ENCODE results near the gene REELD1. TPM values are rescaled to one million over a fixed set of nuclear protein-coding genes. Genes with fewer than 3 reads are reported as not detected.

REELD1 gene
- polyA plus RNA-seq, 1 donor from 2014 or later = not detected

- no peaks in the 10 kb centered on the region for H4K20me1 ChIP-seq (ENCODE audit: insufficient read depth)
- H3K9ac ChIP-seq (ENCODE audit: low read length) = no peak overlapping the region
- no peaks in the 10 kb centered on the region for H3K79me2 ChIP-seq (replicated peaks; ENCODE audit: insufficient read depth, low read length)
Observed at GRCh38 chr4:146255463-146255862, 41.1 kb downstream of the REELD1 start.

GRCh38 chr4:146255874-146256273, 41.5 kb downstream of the REELD1 start:
- Histone ChIP-seq H3K4me2 (ENCODE audit: low read length) (peak overlapping the region; percentile 21), H3K79me2 (replicated peaks; ENCODE audit: insufficient read depth, low read length) (no peaks in the 10 kb centered on the region), H3K36me3 (ENCODE audit: insufficient read depth, low read length) (no peaks in the 10 kb centered on the region), H2AFZ (ENCODE audit: low read depth, low read length) (no peak overlapping the region), H3F3A (ENCODE audit: insufficient read depth, low read length, poor library complexity, severe bottlenecking) (no peaks in the 10 kb centered on the region), H3K9ac (ENCODE audit: low read length) (no peak overlapping the region), H3K9me3 (ENCODE audit: low read length) (no peaks in the 10 kb centered on the region), H3K27ac (ENCODE audit: low read length) (peak overlapping the region; percentile 35), H4K20me1 (ENCODE audit: insufficient read depth) (no peaks in the 10 kb centered on the region), H3K9me2 (ENCODE audit: insufficient read depth, low read length) (no peaks in the 10 kb centered on the region), H3K27me3 (ENCODE audit: insufficient read depth, low read depth, low read length) (no peaks in the 10 kb centered on the region), H3K4me3 (ENCODE audit: low read length) (peak overlapping the region; percentile 3)
- TF ChIP-seq REST (IDR thresholded peaks at IDR 0.05; ENCODE audit: borderline replicate concordance) (peak; percentile 67), EP300 (conservative IDR thresholded peaks at IDR 0.05; ENCODE audit: poor library complexity, severe bottlenecking) (peak; percentile 47), POLR2AphosphoS5 (IDR thresholded peaks at IDR 0.05) (no peak)

More at GRCh38 chr4:146255463-146255862, 41.1 kb downstream of the REELD1 start:
- TF ChIP-seq RAD21 (conservative IDR thresholded peaks at IDR 0.05) (no peak), REST (IDR thresholded peaks at IDR 0.05; ENCODE audit: borderline replicate concordance) (no peak), TAF1 (IDR thresholded peaks at IDR 0.05; ENCODE audit: low read depth) (no peak)
- no peak overlapping the region for H3K4me2 ChIP-seq (ENCODE audit: low read length)
- H3K9me2 ChIP-seq (ENCODE audit: insufficient read depth, low read length) = no peaks in the 10 kb centered on the region
- H3K27me3 ChIP-seq (ENCODE audit: insufficient read depth, low read depth, low read length) = no peaks in the 10 kb centered on the region
- no peak overlapping the region for H3K27ac ChIP-seq (ENCODE audit: low read length)
- H3K9me3 ChIP-seq (ENCODE audit: low read length) = no peaks in the 10 kb centered on the region
- H2AFZ ChIP-seq (ENCODE audit: low read depth, low read length) = no peak overlapping the region
- H3K36me3 ChIP-seq (ENCODE audit: insufficient read depth, low read length) = no peaks in the 10 kb centered on the region
- H3K4me3 ChIP-seq (ENCODE audit: low read length) = peak overlapping the region; percentile 3
- H3F3A ChIP-seq (ENCODE audit: insufficient read depth, low read length, poor library complexity, severe bottlenecking) = no peaks in the 10 kb centered on the region

- Histone ChIP-seq H3K9me2 (ENCODE audit: insufficient read depth, low read length) (no peaks in the 10 kb centered on the region), H3K9ac (ENCODE audit: low read length) (no peak overlapping the region), H3K27ac (ENCODE audit: low read length) (peak overlapping the region; percentile 35), H4K20me1 (ENCODE audit: insufficient read depth) (no peaks in the 10 kb centered on the region), H3K4me3 (ENCODE audit: low read length) (peak overlapping the region; percentile 3), H3K9me3 (ENCODE audit: low read length) (no peaks in the 10 kb centered on the region), H3K4me2 (ENCODE audit: low read length) (peak overlapping the region; percentile 21), H2AFZ (ENCODE audit: low read depth, low read length) (no peak overlapping the region), H3K79me2 (replicated peaks; ENCODE audit: insufficient read depth, low read length) (no peaks in the 10 kb centered on the region), H3F3A (ENCODE audit: insufficient read depth, low read length, poor library complexity, severe bottlenecking) (no peaks in the 10 kb centered on the region), H3K27me3 (ENCODE audit: insufficient read depth, low read depth, low read length) (no peaks in the 10 kb centered on the region), H3K36me3 (ENCODE audit: insufficient read depth, low read length) (no peaks in the 10 kb centered on the region)
- TF ChIP-seq RAD21 (conservative IDR thresholded peaks at IDR 0.05) (no peak), POLR2AphosphoS5 (IDR thresholded peaks at IDR 0.05) (no peak), MXI1 (conservative IDR thresholded peaks at IDR 0.05; ENCODE audit: poor library complexity, severe bottlenecking) (no peak), TAF1 (IDR thresholded peaks at IDR 0.05; ENCODE audit: low read depth) (no peak), SMC3 (conservative IDR thresholded peaks at IDR 0.05; ENCODE audit: poor library complexity) (no peak), REST (IDR thresholded peaks at IDR 0.05; ENCODE audit: borderline replicate concordance) (no peak)
Observed at GRCh38 chr4:146256328-146256727, 42.0 kb downstream of the REELD1 start.
